SU-DHL-6 (cell line): ENCODE data around the gene CHMP6.

Experiments
- H2AFZ ChIP-seq: fragments of 200-600 bp; sonication (generic); 2 replicates; pipeline ENCODE4 v1.6.1; 2014; ENCODE audit warnings: low read depth, mild to moderate bottlenecking, moderate library complexity, mixed read lengths, antibody characterized with exemption, low read length; ENCODE audit not compliant: severe bottlenecking
- H3F3A ChIP-seq: fragments of 200-600 bp; shearing (Covaris generic); 2 replicates; pipeline ENCODE4 v1.6.0; 2016; ENCODE audit warnings: antibody characterized with exemption, mild to moderate bottlenecking; ENCODE audit not compliant: insufficient read depth
- H3K27ac ChIP-seq: fragments of 200-600 bp; sonication (generic); 2 replicates; pipeline ENCODE4 v1.5.1; 2016; ENCODE audit warnings: low read depth, mild to moderate bottlenecking, low read length, moderate library complexity, mixed read lengths
- H3K27me3 ChIP-seq: fragments of 200-600 bp; sonication (generic), shearing (Covaris generic); 2 replicates; pipeline ENCODE4 v1.6.0; 2014; ENCODE audit warnings: mild to moderate bottlenecking, low read length
- H3K36me3 ChIP-seq: fragments of 200-600 bp; sonication (generic); 2 replicates; pipeline ENCODE4 v1.6.1; 2014; ENCODE audit warnings: mild to moderate bottlenecking, low read length, mixed read lengths
- H3K4me2 ChIP-seq: fragments of 300-600, 200-600 bp; shearing (Covaris generic), sonication (generic); 2 replicates; pipeline ENCODE4 v1.6.0; 2014; ENCODE audit warnings: low read length, low read depth, mild to moderate bottlenecking; ENCODE audit not compliant: poor library complexity, severe bottlenecking
- H3K4me3 ChIP-seq: fragments of 200-600 bp; sonication (generic); 2 replicates; pipeline ENCODE4 v1.5.1; 2014; ENCODE audit warnings: antibody characterized with exemption, low read length, mild to moderate bottlenecking, mixed read lengths; ENCODE audit not compliant: insufficient read depth, poor library complexity, severe bottlenecking
- H3K79me2 ChIP-seq: fragments of 200-600 bp; sonication (generic); 2 replicates; pipeline ENCODE4 v1.6.1; 2014; ENCODE audit warnings: mild to moderate bottlenecking, low read length, moderate library complexity; ENCODE audit not compliant: insufficient read depth
- H3K9ac ChIP-seq: fragments of 200-600 bp; sonication (generic); 2 replicates; pipeline ENCODE4 v1.7.0; 2014; ENCODE audit warnings: mild to moderate bottlenecking, low read length
- H3K9me2 ChIP-seq: fragments of 200-600 bp; sonication (generic); replicated peaks from 2 replicates; pipeline ENCODE4 v1.6.1; 2014; ENCODE audit warnings: low read length; ENCODE audit not compliant: insufficient read depth
- H3K9me3 ChIP-seq: fragments of 200-600 bp; sonication (generic); 2 replicates; pipeline ENCODE4 v1.6.1; 2014; ENCODE audit warnings: low read length, mixed read lengths; ENCODE audit not compliant: insufficient read depth
- H4K20me1 ChIP-seq: fragments of 200-600 bp; sonication (generic); 2 replicates; pipeline ENCODE4 v1.6.1; 2014; ENCODE audit warnings: low read depth, mild to moderate bottlenecking, antibody characterized with exemption, low read length, moderate library complexity, mixed read lengths
- CTCF ChIP-seq: fragments of 200-600 bp; sonication (generic); IDR thresholded peaks from one replicate; pipeline ENCODE4 v1.5.1; 2017; ENCODE audit warnings: antibody characterized with exemption, mild to moderate bottlenecking, low read length, moderate library complexity; ENCODE audit not compliant: insufficient read depth, poor library complexity, severe bottlenecking
- EZH2phosphoT487 ChIP-seq: fragments of 200-600 bp; sonication (generic), shearing (Covaris generic); conservative IDR thresholded peaks from 2 replicates; pipeline ENCODE4 v1.6.1; 2018; ENCODE audit warnings: mild to moderate bottlenecking, antibody characterized with exemption, low read length, moderate library complexity, mixed read lengths

Gene CHMP6

GRCh38 chr17:81026266-81027036 lies 34.8 kb downstream of the CHMP6 start:
- Histone ChIP-seq H4K20me1 (no peaks in the 10 kb centered on the region), H3K36me3 (no peaks in the 10 kb centered on the region), H3K9me2 (no peaks in the 10 kb centered on the region), H3F3A (no peaks in the 10 kb centered on the region), H3K27ac (no peak overlapping the region), H3K9ac (no peak overlapping the region), H3K9me3 (no peaks in the 10 kb centered on the region), H2AFZ (no peak overlapping the region), H3K4me2 (no peak overlapping the region), H3K4me3 (no peak overlapping the region), H3K79me2 (no peaks in the 10 kb centered on the region), H3K27me3 (no peaks in the 10 kb centered on the region)
- TF ChIP-seq CTCF = no peak
- TF ChIP-seq EZH2phosphoT487 = no peak

GRCh38 chr17:81027038-81027437 lies 35.4 kb downstream of the CHMP6 start:
- H3K79me2 ChIP-seq = no peaks in the 10 kb centered on the region
- no peaks in the 10 kb centered on the region for H3F3A ChIP-seq
- no peak overlapping the region for H3K4me2 ChIP-seq
- no peaks in the 10 kb centered on the region for H3K36me3 ChIP-seq
- no peak for TF ChIP-seq CTCF
- no peak for TF ChIP-seq EZH2phosphoT487
- H3K27me3 ChIP-seq = no peaks in the 10 kb centered on the region
- no peak overlapping the region for H2AFZ ChIP-seq
- no peak overlapping the region for H3K9ac ChIP-seq
- H3K9me2 ChIP-seq = no peaks in the 10 kb centered on the region
- H4K20me1 ChIP-seq = no peaks in the 10 kb centered on the region
- H3K4me3 ChIP-seq = no peak overlapping the region
- no peaks in the 10 kb centered on the region for H3K9me3 ChIP-seq
- H3K27ac ChIP-seq = no peak overlapping the region

- Histone ChIP-seq H3K79me2 (no peaks in the 10 kb centered on the region), H3F3A (no peaks in the 10 kb centered on the region), H3K9me3 (no peaks in the 10 kb centered on the region), H3K27ac (no peak overlapping the region), H4K20me1 (no peaks in the 10 kb centered on the region), H2AFZ (no peak overlapping the region), H3K9ac (no peak overlapping the region), H3K36me3 (no peaks in the 10 kb centered on the region), H3K9me2 (no peaks in the 10 kb centered on the region), H3K4me2 (no peak overlapping the region), H3K4me3 (no peak overlapping the region), H3K27me3 (no peaks in the 10 kb centered on the region)
- no peak for TF ChIP-seq CTCF
- no peak for TF ChIP-seq EZH2phosphoT487
These were observed 36.2 kb downstream of the CHMP6 start for GRCh38 chr17:81027591-81028505.
